ENCODE measurements around the gene USP37.

The USP37 gene

GRCh38 chr2:218445602-218446001 is 122.5 kb downstream of the USP37 start:
- TF ChIP-seq POLR2AphosphoS5 (IDR thresholded peaks at IDR 0.05; ENCODE audit: low read depth) (no peak), CTCF (IDR thresholded peaks at IDR 0.05; ENCODE audit: insufficient read depth, low read length) (no peak), REST (IDR thresholded peaks at IDR 0.05; ENCODE audit: insufficient replicate concordance, low read depth) (no peak), SPI1 (IDR thresholded peaks at IDR 0.05; ENCODE audit: borderline replicate concordance, low read depth) (no peak), GABPA (IDR thresholded peaks at IDR 0.05; ENCODE audit: low read depth) (no peak)
- no peak overlapping the region for H3K27ac ChIP-seq (replicated peaks)
- H3K27me3 ChIP-seq (ENCODE audit: insufficient read depth, poor library complexity, severe bottlenecking), result no peaks in the 10 kb centered on the region
- H3K4me3 ChIP-seq (replicated peaks; ENCODE audit: insufficient read depth, low read length), result no peak overlapping the region
- DNase-seq (ENCODE audit: low read depth in 1 of 2, low spot score in 1 of 2), result no peak

GRCh38 chr2:218444692-218445357 is 123.3 kb downstream of the USP37 start:
- no peak for DNase-seq (ENCODE audit: low read depth in 1 of 2, low spot score in 1 of 2)
- no peak for TF ChIP-seq SPI1 (IDR thresholded peaks at IDR 0.05; ENCODE audit: borderline replicate concordance, low read depth)
- TF ChIP-seq POLR2AphosphoS5 (IDR thresholded peaks at IDR 0.05; ENCODE audit: low read depth), result no peak
- TF ChIP-seq REST (IDR thresholded peaks at IDR 0.05; ENCODE audit: insufficient replicate concordance, low read depth), result no peak
- TF ChIP-seq GABPA (IDR thresholded peaks at IDR 0.05; ENCODE audit: low read depth), result no peak
- TF ChIP-seq CTCF (IDR thresholded peaks at IDR 0.05; ENCODE audit: insufficient read depth, low read length), result no peak
- Histone ChIP-seq H3K27me3 (ENCODE audit: insufficient read depth, poor library complexity, severe bottlenecking) (no peaks in the 10 kb centered on the region), H3K27ac (replicated peaks) (no peak overlapping the region), H3K4me3 (replicated peaks; ENCODE audit: insufficient read depth, low read length) (no peak overlapping the region)

GRCh38 chr2:218438596-218438995 is 129.6 kb downstream of the USP37 start:
- Histone ChIP-seq H3K4me3 (replicated peaks; ENCODE audit: insufficient read depth, low read length) (no peak overlapping the region), H3K27me3 (ENCODE audit: insufficient read depth, poor library complexity, severe bottlenecking) (no peaks in the 10 kb centered on the region), H3K27ac (replicated peaks) (no peak overlapping the region; the same call in 1 of the 2 replicates)
- DNase-seq (ENCODE audit: low read depth in 1 of 2, low spot score in 1 of 2), result peak in 1 of 2 experiments; percentile 18
- TF ChIP-seq GABPA (IDR thresholded peaks at IDR 0.05; ENCODE audit: low read depth), result no peak
- TF ChIP-seq POLR2AphosphoS5 (IDR thresholded peaks at IDR 0.05; ENCODE audit: low read depth), result no peak
- no peak for TF ChIP-seq CTCF (IDR thresholded peaks at IDR 0.05; ENCODE audit: insufficient read depth, low read length)
- no peak for TF ChIP-seq REST (IDR thresholded peaks at IDR 0.05; ENCODE audit: insufficient replicate concordance, low read depth)
- TF ChIP-seq SPI1 (IDR thresholded peaks at IDR 0.05; ENCODE audit: borderline replicate concordance, low read depth), result no peak

Measured in HL-60 (cell line).